Neural crest cell (in vitro differentiated cells): Measurements from ENCODE around the gene ZNF837. TPM values are rescaled to one million over a fixed set of nuclear protein-coding genes. Genes with fewer than 3 reads are reported as not detected.

Experiments
- DNase-seq: peaks from one replicate; pipeline ENCODE4 v3.0.0; 2021; ENCODE audit warnings: low read depth, mixed read lengths, low spot score
- H3K27ac Mint-ChIP-seq: one replicate; pipeline ENCODE4 v1.8.0; 2021; ENCODE audit warnings: mild to moderate bottlenecking, mixed read lengths; ENCODE audit not compliant: unreplicated experiment
- H3K27me3 Mint-ChIP-seq: 2 replicates; pipeline ENCODE4 v1.8.0; 2021; ENCODE audit warnings: low read depth, mild to moderate bottlenecking, mixed read lengths
- H3K36me3 Mint-ChIP-seq: 2 replicates; pipeline ENCODE4 v1.8.0; 2021; ENCODE audit warnings: low read depth, mild to moderate bottlenecking, mixed read lengths
- H3K4me1 Mint-ChIP-seq: 2 replicates; pipeline ENCODE4 v1.8.0; 2021; ENCODE audit warnings: mixed read lengths
- H3K4me3 Mint-ChIP-seq: one replicate; pipeline ENCODE4 v1.8.0; 2021; ENCODE audit warnings: mild to moderate bottlenecking, mixed read lengths
- H3K9me3 Mint-ChIP-seq: 2 replicates; pipeline ENCODE4 v1.8.0; 2021; ENCODE audit warnings: mixed read lengths
- CTCF ChIP-seq: fragments of 200-600 bp; sonication (generic); conservative IDR thresholded peaks from 2 replicates; pipeline ENCODE4 v1.5.0; 2021; ENCODE audit warnings: antibody characterized with exemption, mild to moderate bottlenecking
- microRNA-seq: library from miRNA; unstranded; fragments of <30 nt; microRNA quantifications from one replicate; pipeline ENCODE4, GENCODE V29; 2020
- total RNA-seq: library from RNA; stranded (reverse); gene quantifications from 2 replicates; pipeline ENCODE4 v1.2.1, GENCODE V29; 2021

ZNF837 gene
- total RNA-seq, 1 donor from 2014 or later, result 5.0 TPM

- no peaks in the 10 kb centered on the region for H3K27me3 Mint-ChIP-seq
- peak; percentile 91 for DNase-seq
- no peaks in the 10 kb centered on the region for H3K36me3 Mint-ChIP-seq
- H3K4me1 Mint-ChIP-seq, result peaks cover 12% of the 10 kb centered on the region
- no peak within 1 kb of the TSS for H3K4me3 Mint-ChIP-seq
- no peak within 1 kb of the TSS for H3K27ac Mint-ChIP-seq
- no peak for TF ChIP-seq CTCF
- no peaks in the 10 kb centered on the region for H3K9me3 Mint-ChIP-seq
These were observed 53.7 kb downstream of the ZNF837 start, which contains the start of gene ZSCAN22 for GRCh38 chr19:58326914-58327726. TSS of gene ZSCAN22 (plus strand) at chr19:58326994. CDS start at chr19:58334803, 7,809 bp downstream.

DNA sequence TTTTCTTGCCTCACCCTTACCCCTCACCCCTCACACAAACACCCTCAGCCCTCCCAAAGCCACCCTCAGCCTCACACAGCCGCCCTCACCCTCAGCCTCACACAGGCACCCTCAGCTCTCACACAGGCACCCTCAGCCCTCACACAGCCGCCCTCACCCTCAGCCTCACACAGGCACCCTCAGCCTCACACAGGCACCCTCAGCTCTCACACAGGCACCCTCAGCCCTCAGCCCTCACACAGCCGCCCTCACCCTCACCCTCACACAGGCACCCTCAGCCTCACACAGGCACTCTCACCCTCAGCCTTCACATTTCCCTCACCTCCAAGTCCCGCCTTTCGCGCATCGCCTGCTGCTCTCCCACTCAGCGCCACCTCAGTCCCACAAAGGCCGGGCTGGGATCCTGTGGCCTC, 54.3 kb downstream of the ZNF837 start:
- no peak overlapping the region for H3K27ac Mint-ChIP-seq
- TF ChIP-seq CTCF, result no peak
- no peaks in the 10 kb centered on the region for H3K9me3 Mint-ChIP-seq
- no peaks in the 10 kb centered on the region for H3K36me3 Mint-ChIP-seq
- peaks cover 12% of the 10 kb centered on the region for H3K4me1 Mint-ChIP-seq
- no peaks in the 10 kb centered on the region for H3K27me3 Mint-ChIP-seq
- no peak overlapping the region for H3K4me3 Mint-ChIP-seq
- no peak for DNase-seq

GRCh38 chr19:58325311-58326022, 55.4 kb downstream of the ZNF837 start:
- Mint-ChIP-seq H3K27ac (no peak overlapping the region), H3K36me3 (no peaks in the 10 kb centered on the region), H3K9me3 (no peaks in the 10 kb centered on the region)

GRCh38 chr19:58319241-58319640, 61.6 kb downstream of the ZNF837 start:
- TF ChIP-seq CTCF, result no peak
- DNase-seq, result no peak
- Mint-ChIP-seq H3K27me3 (no peaks in the 10 kb centered on the region), H3K27ac (no peak overlapping the region), H3K4me1 (no peaks in the 10 kb centered on the region), H3K4me3 (no peak overlapping the region), H3K36me3 (peaks cover 6% of the 10 kb centered on the region), H3K9me3 (no peaks in the 10 kb centered on the region)

More at GRCh38 chr19:58325311-58326022, 55.4 kb downstream of the ZNF837 start:
- H3K4me1 Mint-ChIP-seq, result peaks cover 11% of the 10 kb centered on the region
- no peak for TF ChIP-seq CTCF
- DNase-seq, result no peak
- no peak overlapping the region for H3K4me3 Mint-ChIP-seq
- H3K27me3 Mint-ChIP-seq, result no peaks in the 10 kb centered on the region

DNA sequence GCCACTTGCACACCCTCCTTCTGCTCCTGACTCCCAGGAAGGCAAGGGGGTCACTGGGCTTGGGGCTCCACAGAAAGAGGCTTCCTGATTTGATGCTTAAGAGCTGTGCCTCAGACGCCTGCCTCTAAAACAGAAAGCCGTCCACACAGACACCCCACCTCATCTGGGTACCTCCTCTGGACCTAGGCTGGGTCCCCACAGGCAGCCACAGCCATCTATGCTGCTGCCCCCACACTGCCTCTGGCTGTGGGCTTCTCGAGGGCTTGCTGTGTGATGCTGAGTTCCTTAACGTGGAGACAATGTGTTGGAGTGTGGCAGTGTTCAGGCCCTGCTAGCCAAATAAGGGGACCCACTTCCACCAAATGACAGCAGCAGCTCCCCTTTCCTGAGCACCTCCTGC, 62.5 kb downstream of the ZNF837 start:
- no peak for TF ChIP-seq CTCF
- Mint-ChIP-seq H3K4me1 (no peaks in the 10 kb centered on the region), H3K4me3 (no peak overlapping the region), H3K27me3 (no peaks in the 10 kb centered on the region), H3K27ac (no peak overlapping the region), H3K36me3 (peaks cover 12% of the 10 kb centered on the region), H3K9me3 (no peaks in the 10 kb centered on the region)
- DNase-seq, result no peak

Small RNA genes within 50 kb of the gene (microRNA-seq; reads per million reads assigned to microRNA genes)
- gene MIR4754 (2.4 reads per million), gene MIR6806 (not detected)

Other genes with a start within 250 kb of the ZNF837 start
- 13.0 and 14.0 TPM in 2 replicates for gene ZNF329, start 230.2 kb downstream of the ZNF837 start, total RNA-seq
- gene ZNF274, start 198.0 kb downstream of the ZNF837 start, total RNA-seq, result 25.6 and 26.8 TPM in 2 replicates
- gene ZNF544, start 152.1 kb downstream of the ZNF837 start, total RNA-seq, result 47.4 and 56.1 TPM in 2 replicates
- 20.0 and 20.5 TPM in 2 replicates for gene ZNF8, start 102.1 kb downstream of the ZNF837 start, total RNA-seq
- 46.4 and 47.6 TPM in 2 replicates for gene ERVK3-1, start 75.7 kb downstream of the ZNF837 start, total RNA-seq
- gene ZSCAN22, start 54.0 kb downstream of the ZNF837 start, total RNA-seq, result 6.2 and 6.3 TPM in 2 replicates
- gene A1BG, start 27.5 kb downstream of the ZNF837 start, total RNA-seq, result 17.6 and 17.8 TPM in 2 replicates
- 8.4 and 9.1 TPM in 2 replicates for gene ZNF497, start 18.3 kb downstream of the ZNF837 start, total RNA-seq
- 1,209 and 1,215 TPM in 2 replicates for gene RPS5, start 6.2 kb upstream of the ZNF837 start, total RNA-seq
- gene RNF225, start 14.6 kb upstream of the ZNF837 start, total RNA-seq, result 1.5 and 1.6 TPM in 2 replicates
- gene ZNF584, start 27.6 kb upstream of the ZNF837 start, total RNA-seq, result 28.4 and 31.1 TPM in 2 replicates
- 0.28 and 0.52 TPM in 2 replicates for gene ZNF132, start 59.1 kb upstream of the ZNF837 start, total RNA-seq
- 11.9 and 14.8 TPM in 2 replicates for gene ZNF324B, start 70.6 kb upstream of the ZNF837 start, total RNA-seq
- gene ZNF324, start 86.0 kb upstream of the ZNF837 start, total RNA-seq, result 17.5 and 18.8 TPM in 2 replicates
- 16.5 and 18.6 TPM in 2 replicates for gene ZNF446, start 95.3 kb upstream of the ZNF837 start, total RNA-seq
- gene SLC27A5, start 131.0 kb upstream of the ZNF837 start, total RNA-seq, result 16.2 and 17.5 TPM in 2 replicates
- gene ZBTB45, start 138.8 kb upstream of the ZNF837 start, total RNA-seq, result 24.1 and 27.3 TPM in 2 replicates
- gene TRIM28, start 163.0 kb upstream of the ZNF837 start, total RNA-seq, result 964 and 1,000 TPM in 2 replicates
- gene CHMP2A, start 174.1 kb upstream of the ZNF837 start, total RNA-seq, result 61.6 and 64.6 TPM in 2 replicates
- gene UBE2M, start 177.6 kb upstream of the ZNF837 start, total RNA-seq, result 113 and 119 TPM in 2 replicates
- gene MZF1, start 192.3 kb upstream of the ZNF837 start, total RNA-seq, result 40.5 and 43.3 TPM in 2 replicates